ENCODE measurements around the gene TSPYL1. TPM values are rescaled to one million over a fixed set of nuclear protein-coding genes. Genes with fewer than 3 reads are reported as not detected.

TSPYL1 gene
- total RNA-seq, 4 donors from 2014 or later = 16.1 to 59.8 (median 47.9) TPM

- H3K27me3 ChIP-seq = no peaks in the 10 kb centered on the region
- intact Hi-C loops (cut with DNase I; ENCODE audit: low total_unique reads) (no loop called here), in situ Hi-C loops (cut with MboI; ENCODE audit: low pct_ligation_motif_present in 1 of 4, low pct_unique_long_range_greater_than_20kb in 1 of 4, low sequenced_read_pairs in 3 of 4) (no loop called here)
- H3K4me1 ChIP-seq = no peaks in the 10 kb centered on the region
- no peaks in the 10 kb centered on the region for H3K36me3 ChIP-seq
- TF ChIP-seq POLR2A (IDR thresholded peaks at IDR 0.05) (no peak), CTCF (IDR thresholded peaks at IDR 0.05) (no peak), POLR2AphosphoS5 (IDR thresholded peaks at IDR 0.05) (no peak)
- no peaks in the 10 kb centered on the region for H3K9me3 ChIP-seq
- 76 to 81% methylated on average over 2 to 3 of the region's 3 CpGs for WGBS, 2 donors (ENCODE audit: low coverage in 1 of 2)
- H3K27ac ChIP-seq = no peak overlapping the region
- H3K4me3 ChIP-seq = no peak overlapping the region
- DNase-seq = no peak
Observed at GRCh38 chr6:116301104-116301503, 21.4 kb upstream of the TSPYL1 start.

- Histone ChIP-seq H3K4me3 (no peak overlapping the region), H3K27me3 (no peaks in the 10 kb centered on the region), H3K36me3 (no peaks in the 10 kb centered on the region), H3K4me1 (no peaks in the 10 kb centered on the region), H3K27ac (no peak overlapping the region), H3K9me3 (no peaks in the 10 kb centered on the region)
- TF ChIP-seq EP300 (IDR thresholded peaks at IDR 0.05; ENCODE audit: low read depth) (no peak), CTCF (IDR thresholded peaks at IDR 0.05) (no peak), POLR2AphosphoS5 (IDR thresholded peaks at IDR 0.05) (no peak), POLR2A (IDR thresholded peaks at IDR 0.05) (no peak)
- intact Hi-C loops (cut with DNase I; ENCODE audit: low total_unique reads) = no loop called here
- in situ Hi-C loops (cut with MboI; ENCODE audit: low pct_ligation_motif_present in 1 of 4, low pct_unique_long_range_greater_than_20kb in 1 of 4, low sequenced_read_pairs in 3 of 4) = no loop called here
- 94 to 100% methylated on average over 1 of the region's 1 CpG for WGBS, 2 donors (ENCODE audit: low coverage in 1 of 2)
- DNase-seq = no peak
Observed at GRCh38 chr6:116300566-116300965, 20.8 kb upstream of the TSPYL1 start.

GRCh38 chr6:116298973-116299372, 19.2 kb upstream of the TSPYL1 start:
- intact Hi-C loops (cut with DNase I; ENCODE audit: low total_unique reads) = no loop called here
- H3K4me1 ChIP-seq = no peaks in the 10 kb centered on the region
- no peak overlapping the region for H3K4me3 ChIP-seq

GRCh38 chr6:116298273-116298672, 18.5 kb upstream of the TSPYL1 start:
- no peaks in the 10 kb centered on the region for H3K27me3 ChIP-seq
- no peak overlapping the region for H3K4me3 ChIP-seq
- H3K4me1 ChIP-seq = no peaks in the 10 kb centered on the region
- TF ChIP-seq POLR2AphosphoS5 (IDR thresholded peaks at IDR 0.05) = no peak
- TF ChIP-seq CTCF (IDR thresholded peaks at IDR 0.05) = no peak
- TF ChIP-seq EP300 (IDR thresholded peaks at IDR 0.05; ENCODE audit: low read depth) = no peak
- TF ChIP-seq POLR2A (IDR thresholded peaks at IDR 0.05) = no peak
- H3K27ac ChIP-seq = no peak overlapping the region
- intact Hi-C loops (cut with DNase I; ENCODE audit: low total_unique reads) = no loop called here
- in situ Hi-C loops (cut with MboI; ENCODE audit: low pct_ligation_motif_present in 1 of 4, low pct_unique_long_range_greater_than_20kb in 1 of 4, low sequenced_read_pairs in 3 of 4) = loop anchor here in 1 of 4 donors (10.0 to 25.0 kb wide), 3 partner anchors 114 to 364 kb away; partner anchors contain the start of gene ZUP1
- H3K9me3 ChIP-seq = no peaks in the 10 kb centered on the region
- no peaks in the 10 kb centered on the region for H3K36me3 ChIP-seq
- 97 to 100% methylated on average over 3 of the region's 3 CpGs for WGBS, 2 donors (ENCODE audit: low coverage in 1 of 2)
- no peak for DNase-seq

More at GRCh38 chr6:116298973-116299372, 19.2 kb upstream of the TSPYL1 start:
- no peaks in the 10 kb centered on the region for H3K27me3 ChIP-seq
- H3K9me3 ChIP-seq = no peaks in the 10 kb centered on the region
- H3K36me3 ChIP-seq = no peaks in the 10 kb centered on the region
- in situ Hi-C loops (cut with MboI; ENCODE audit: low pct_ligation_motif_present in 1 of 4, low pct_unique_long_range_greater_than_20kb in 1 of 4, low sequenced_read_pairs in 3 of 4) = loop anchor here in 1 of 4 donors (10.0 to 25.0 kb wide), 3 partner anchors 113 to 363 kb away; partner anchors contain the start of gene ZUP1
- TF ChIP-seq CTCF (IDR thresholded peaks at IDR 0.05) (no peak), POLR2A (IDR thresholded peaks at IDR 0.05) (no peak), POLR2AphosphoS5 (IDR thresholded peaks at IDR 0.05) (no peak), EP300 (IDR thresholded peaks at IDR 0.05; ENCODE audit: low read depth) (no peak)
- H3K27ac ChIP-seq = no peak overlapping the region
- no peak for DNase-seq
